GM21526 (cell line): Measurements from ENCODE around the gene DAP.
"Not testable (repeated sequence)": the region's sequence is repeated elsewhere in the genome, so short reads cannot be mapped to it uniquely, and the experiment has no call there.

Source experiments
- ATAC-seq: cut with Tn5 transposase; IDR thresholded peaks from one replicate; pipeline ENCODE4 v1.9.1; 2021; ENCODE audit warnings: moderate library complexity; ENCODE audit not compliant: unreplicated experiment, low FRiP score

DAP gene

GRCh38 chr5:10736354-10736753 is 24.7 kb downstream of the DAP start:
- ATAC-seq: no peak

DNA sequence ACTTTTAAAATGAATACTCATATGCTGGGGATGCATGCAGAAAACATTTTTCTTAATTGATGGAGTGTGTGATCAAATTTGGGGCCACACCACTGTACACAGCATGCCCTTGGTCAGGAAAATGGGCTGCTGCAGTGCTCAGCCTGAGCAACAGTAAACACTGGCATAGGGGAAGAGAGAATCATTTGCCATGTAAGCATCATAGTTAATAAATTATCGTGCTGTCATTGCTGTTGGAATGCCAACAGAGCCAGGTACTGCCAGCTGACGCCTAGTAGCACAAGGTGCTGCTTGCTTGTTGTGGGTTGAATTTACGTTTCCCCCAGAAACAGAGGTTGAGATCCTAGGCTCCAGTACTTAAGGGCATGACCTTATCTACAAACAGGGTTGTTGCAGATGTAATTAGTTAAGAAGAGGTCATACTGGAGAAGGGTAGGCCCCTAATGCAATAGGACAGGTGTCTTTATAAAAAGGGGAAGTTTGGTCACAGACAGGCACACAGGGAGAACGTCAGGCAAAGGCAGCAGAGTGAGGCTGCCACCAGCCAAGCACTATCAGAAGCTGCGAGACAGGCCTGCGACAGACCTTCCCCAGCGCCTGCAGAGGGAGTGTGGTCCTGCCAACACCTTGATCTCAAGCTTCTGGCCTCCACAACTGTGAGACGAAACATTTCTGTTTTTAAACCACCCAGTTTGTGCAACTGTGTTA is 25.3 kb downstream of the DAP start:
- ATAC-seq: peak; percentile 66

DNA sequence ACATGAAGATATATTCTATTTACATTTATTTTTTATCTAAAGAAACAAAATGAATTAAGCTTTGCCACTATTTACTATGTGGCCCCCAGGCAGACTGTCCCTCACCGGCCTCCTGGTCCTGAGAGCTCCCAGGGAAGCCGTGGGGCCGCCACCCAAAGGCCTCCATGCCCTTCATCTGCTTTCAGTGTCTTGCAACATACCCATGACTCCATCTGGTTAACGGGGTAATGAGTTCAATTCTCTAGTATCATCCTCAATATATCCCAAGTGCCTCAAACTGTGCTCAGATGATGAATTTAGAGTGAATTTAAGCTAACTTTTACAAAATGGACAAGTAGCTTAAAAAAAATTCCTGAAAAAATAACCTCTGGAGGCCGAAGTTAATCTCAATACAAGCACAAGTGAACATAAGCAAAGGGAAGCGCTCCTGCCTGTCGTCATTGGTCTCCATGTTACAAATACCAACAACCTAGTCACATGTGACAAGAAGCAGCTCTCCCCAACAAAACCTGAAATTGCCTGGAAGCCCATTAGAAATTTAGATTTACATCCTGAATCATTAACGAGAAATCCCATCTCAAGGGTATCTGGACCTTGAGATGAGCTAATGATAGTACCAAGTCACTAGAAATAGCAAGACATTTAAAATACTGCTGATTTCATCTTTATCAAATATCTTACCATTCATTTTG is 26.1 kb downstream of the DAP start:
- no peak for ATAC-seq

GRCh38 chr5:10734037-10734709 is 26.9 kb downstream of the DAP start:
- no peak for ATAC-seq

DNA sequence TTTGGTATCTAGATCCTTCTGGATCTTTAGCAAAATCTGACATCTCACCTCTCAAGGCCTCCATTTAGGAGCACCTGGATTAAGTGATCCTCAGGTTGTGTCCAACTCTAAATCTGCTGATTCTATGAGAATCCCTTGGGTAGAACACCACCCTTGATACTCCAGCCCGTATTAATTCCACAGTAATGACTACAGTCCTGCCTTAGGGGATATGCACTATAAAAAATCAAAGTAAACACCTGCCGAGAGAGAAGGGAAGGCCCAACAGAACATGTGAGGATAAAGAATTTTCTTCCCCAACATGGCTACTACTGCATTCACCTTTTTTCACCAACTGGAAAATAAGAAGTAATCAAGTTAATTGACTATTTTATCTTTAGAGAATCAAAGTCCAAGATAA is 27.6 kb downstream of the DAP start:
- no peak for ATAC-seq

- no peak for ATAC-seq
Measured at GRCh38 chr5:10731913-10732312, 29.1 kb downstream of the DAP start.

GRCh38 chr5:10730043-10730351 is 31.0 kb downstream of the DAP start:
- no peak for ATAC-seq

DNA sequence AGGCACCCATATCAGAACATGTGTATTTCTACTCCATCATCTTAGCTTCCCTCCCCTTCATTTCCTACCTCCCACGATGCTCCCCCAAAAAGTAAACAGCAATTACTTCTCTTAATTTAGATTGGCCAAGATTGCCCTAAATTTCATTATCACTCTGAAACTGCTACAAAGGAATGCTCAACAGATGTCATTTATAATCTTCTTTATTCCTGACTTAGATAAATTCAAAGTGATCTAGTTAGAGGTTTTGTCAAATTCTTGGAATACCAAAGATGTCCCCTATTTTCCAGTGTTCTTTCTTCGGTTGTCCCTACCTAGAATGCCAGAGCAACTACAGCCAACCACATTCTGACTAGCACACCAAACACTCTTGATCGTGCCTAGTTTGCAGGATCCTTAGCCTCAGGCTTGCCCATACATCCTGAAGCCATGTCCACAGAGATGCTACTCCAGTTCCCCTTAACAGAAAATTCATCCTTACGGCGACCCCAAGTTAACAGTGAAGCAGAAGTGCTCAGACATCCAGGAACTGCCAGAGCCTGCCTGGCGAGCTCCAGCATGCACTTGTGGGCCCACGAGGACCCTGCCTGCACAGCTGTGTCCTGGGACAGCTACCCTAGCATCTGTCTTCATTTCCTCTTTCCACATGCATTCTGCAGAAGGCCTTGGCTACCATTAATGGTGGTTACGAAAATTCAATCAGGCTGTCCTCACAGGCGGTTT is 31.6 kb downstream of the DAP start:
- no peak for ATAC-seq

GRCh38 chr5:10728679-10729078 is 32.4 kb downstream of the DAP start:
- no peak for ATAC-seq

- no peak for ATAC-seq
Measured at GRCh38 chr5:10727861-10728260, 33.2 kb downstream of the DAP start.

- ATAC-seq: peak; percentile 70
Measured at GRCh38 chr5:10726913-10727517, 34.0 kb downstream of the DAP start.

DNA sequence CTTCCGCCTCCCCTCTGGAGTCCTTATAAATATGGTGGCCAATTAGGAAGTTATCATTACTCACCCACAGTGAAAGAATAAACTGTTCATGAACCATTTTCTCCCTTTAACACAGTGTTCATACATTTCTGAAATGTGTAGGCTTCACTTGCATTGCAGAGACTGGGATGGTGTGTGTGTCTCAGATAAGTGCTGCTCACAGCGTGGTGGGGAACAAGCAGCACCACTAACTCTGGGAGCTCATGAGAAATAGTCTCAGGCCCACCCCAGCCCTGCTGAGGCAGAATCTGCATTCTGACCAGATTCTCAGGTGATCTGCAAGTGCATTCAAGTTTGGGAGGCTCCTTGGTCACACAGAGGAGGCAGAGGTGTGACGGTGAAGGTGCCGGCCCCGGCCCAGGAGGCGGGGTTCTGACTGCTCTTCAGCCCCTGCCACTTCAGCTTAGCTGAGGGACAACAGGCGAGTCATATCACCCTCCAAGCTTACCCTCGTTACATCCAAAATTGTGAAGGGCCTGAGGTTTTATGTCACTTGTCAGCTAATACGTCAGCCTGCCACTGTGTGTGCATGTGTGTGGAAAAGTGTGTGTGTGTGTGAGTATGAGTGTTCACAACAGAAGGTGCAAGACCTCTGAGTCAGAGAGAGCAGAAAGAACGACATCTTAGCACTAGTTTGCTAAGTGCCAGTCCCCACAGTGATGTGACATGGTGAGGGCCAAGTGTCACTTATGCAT is 34.7 kb downstream of the DAP start:
- ATAC-seq: no peak

GRCh38 chr5:10725636-10726035 is 35.4 kb downstream of the DAP start:
- no peak for ATAC-seq

DNA sequence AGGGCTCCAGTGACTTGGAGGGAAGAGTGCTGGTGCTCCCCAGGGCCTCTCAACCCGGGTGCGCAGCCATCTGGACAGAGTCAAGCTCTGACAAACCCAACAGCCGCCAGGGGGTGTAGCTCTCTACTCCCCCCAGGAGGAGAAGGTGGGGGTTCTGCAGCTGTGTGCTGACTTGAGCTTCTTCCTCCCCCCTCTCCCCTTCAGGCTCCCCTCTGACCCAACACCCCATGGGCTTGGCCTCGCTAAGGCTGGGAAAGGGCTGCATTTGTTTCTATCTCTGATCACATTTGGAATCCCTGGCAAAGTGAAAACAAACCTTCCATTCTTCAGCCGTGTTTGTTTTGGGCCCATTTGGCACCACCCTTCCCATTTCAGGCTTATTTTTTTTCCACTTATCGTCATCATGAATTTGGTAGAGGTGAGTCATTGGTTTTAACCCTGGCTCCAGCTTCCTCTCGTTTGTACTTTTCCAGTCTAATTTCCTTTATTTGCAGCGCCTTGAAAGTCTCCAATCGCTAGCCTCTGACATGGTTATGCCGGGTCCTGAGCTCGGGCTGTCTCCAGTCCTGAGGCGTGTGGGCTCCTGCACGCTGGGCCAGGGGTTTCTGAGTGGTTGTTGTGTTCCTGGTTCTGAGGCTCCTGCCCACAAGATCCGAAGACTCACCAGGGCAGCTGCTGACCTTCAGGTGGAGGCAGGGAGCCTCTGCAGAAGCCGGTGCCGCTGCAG is 36.1 kb downstream of the DAP start:
- ATAC-seq: no peak

DNA sequence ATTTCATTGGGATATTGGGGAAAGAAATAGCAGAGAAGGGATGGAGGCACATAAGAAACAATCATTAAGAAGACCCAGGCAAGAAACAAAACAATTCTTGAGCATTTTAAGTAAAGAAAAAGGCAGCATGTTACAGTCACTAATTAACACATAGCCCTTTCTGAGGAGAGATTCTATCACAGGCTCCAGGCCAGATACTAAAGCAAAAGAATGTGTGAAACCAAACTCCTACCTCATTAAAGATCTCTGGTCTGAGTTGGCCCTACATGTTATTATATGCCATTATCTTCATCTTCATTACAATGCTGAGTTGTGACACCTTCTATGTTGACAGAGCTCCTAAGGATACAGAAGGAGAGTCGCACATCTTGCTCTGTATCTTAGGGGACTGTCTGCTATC is 37.5 kb downstream of the DAP start:
- ATAC-seq: no peak

- not testable (repeated sequence) for ATAC-seq
Measured at GRCh38 chr5:10720766-10721165, 40.3 kb downstream of the DAP start.

DNA sequence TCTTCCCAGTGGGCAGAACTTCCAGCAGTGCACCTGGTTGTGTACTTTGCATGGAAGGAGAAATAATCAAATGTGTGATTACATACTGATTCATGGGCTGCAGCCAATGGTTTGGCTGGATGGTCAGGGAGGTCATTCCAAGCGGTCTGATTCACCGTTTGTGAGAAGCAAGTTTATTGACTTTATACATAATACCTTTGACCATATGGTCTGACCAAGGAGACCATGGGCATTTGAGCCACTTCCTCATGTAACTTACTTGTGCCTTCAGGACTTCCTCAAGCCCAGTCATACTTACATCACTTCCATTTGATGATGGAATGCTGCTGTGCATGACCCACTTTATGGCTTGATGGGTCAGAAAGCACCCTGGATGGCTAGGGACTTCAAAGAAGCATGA is 41.1 kb downstream of the DAP start:
- ATAC-seq: no peak

- not testable (repeated sequence) for ATAC-seq
Measured at GRCh38 chr5:10718617-10719016, 42.4 kb downstream of the DAP start.

- not testable (repeated sequence) for ATAC-seq
Measured at GRCh38 chr5:10716825-10717224, 44.2 kb downstream of the DAP start.
